Cardiac muscle cell (in vitro differentiated cells and primary cell): ENCODE data around the gene DNAJB13. TPM values are rescaled to one million over a fixed set of nuclear protein-coding genes. Genes with fewer than 3 reads are reported as not detected.

Experiments used
- DNase-seq, 2 donors: peaks; one replicate each; pipeline versions ENCODE4 v3.0.0 to v3.0.0-alpha.2; 2010 to 2017; ENCODE audit warnings: low read depth in 1 of 2, low spot score in 1 of 2
- H3K27ac ChIP-seq: fragments of 200-600 bp; sonication (generic); 2 replicates; pipeline ENCODE4 v1.5.1; 2016
- H3K27me3 ChIP-seq: fragments of 200-600 bp; sonication (generic); 2 replicates; pipeline ENCODE4 v1.6.0; 2016; ENCODE audit warnings: control low read depth
- H3K36me3 ChIP-seq: fragments of 200-600 bp; sonication (generic); 2 replicates; pipeline ENCODE4 v1.5.1; 2016; ENCODE audit warnings: control low read depth
- H3K4me1 ChIP-seq: fragments of 200-600 bp; sonication (generic); 2 replicates; pipeline ENCODE4 v1.8.1; 2017; ENCODE audit warnings: low read depth, mild to moderate bottlenecking, mixed run types
- H3K4me3 ChIP-seq: fragments of 200-600 bp; sonication (generic); 2 replicates; pipeline ENCODE4 v1.5.1; 2016; ENCODE audit warnings: mild to moderate bottlenecking
- H3K9me3 ChIP-seq: fragments of 200-600 bp; sonication (generic); 2 replicates; pipeline ENCODE4 v1.5.1; 2017; ENCODE audit warnings: low read depth, mild to moderate bottlenecking, control low read depth
- polyA plus RNA-seq: library from polyadenylated mRNA; unstranded; fragments of >200 nt; fragmentation: Nextera tagmentation; extraction: Ambion mirVana; gene quantifications from 2 replicates; pipeline ENCODE4 v1.2.1, GENCODE V29; 2016
- total RNA-seq: library from RNA; depleted of rRNA; stranded (reverse); fragments of >200 nt; gene quantifications from 2 replicates; pipeline ENCODE4 v1.2.3, GENCODE V29; 2016
- TF ChIP-seq, protein P1 (sequence below): IDR thresholded peaks from 2 replicates; pipeline ENCODE4 v1.5.1; 2012; ENCODE audit warnings: low read depth, mild to moderate bottlenecking, low read length

DNAJB13 gene
- total and polyA plus RNA-seq, 2 experiments from 2014 or later, result 0.24 TPM; not detected in 1

- Histone ChIP-seq H3K4me3 (no peak overlapping the region), H3K4me1 (no peaks in the 10 kb centered on the region), H3K36me3 (peaks cover 7% of the 10 kb centered on the region), H3K9me3 (no peaks in the 10 kb centered on the region), H3K27me3 (no peaks in the 10 kb centered on the region), H3K27ac (no peak overlapping the region)
- TF ChIP-seq, protein P1, sequence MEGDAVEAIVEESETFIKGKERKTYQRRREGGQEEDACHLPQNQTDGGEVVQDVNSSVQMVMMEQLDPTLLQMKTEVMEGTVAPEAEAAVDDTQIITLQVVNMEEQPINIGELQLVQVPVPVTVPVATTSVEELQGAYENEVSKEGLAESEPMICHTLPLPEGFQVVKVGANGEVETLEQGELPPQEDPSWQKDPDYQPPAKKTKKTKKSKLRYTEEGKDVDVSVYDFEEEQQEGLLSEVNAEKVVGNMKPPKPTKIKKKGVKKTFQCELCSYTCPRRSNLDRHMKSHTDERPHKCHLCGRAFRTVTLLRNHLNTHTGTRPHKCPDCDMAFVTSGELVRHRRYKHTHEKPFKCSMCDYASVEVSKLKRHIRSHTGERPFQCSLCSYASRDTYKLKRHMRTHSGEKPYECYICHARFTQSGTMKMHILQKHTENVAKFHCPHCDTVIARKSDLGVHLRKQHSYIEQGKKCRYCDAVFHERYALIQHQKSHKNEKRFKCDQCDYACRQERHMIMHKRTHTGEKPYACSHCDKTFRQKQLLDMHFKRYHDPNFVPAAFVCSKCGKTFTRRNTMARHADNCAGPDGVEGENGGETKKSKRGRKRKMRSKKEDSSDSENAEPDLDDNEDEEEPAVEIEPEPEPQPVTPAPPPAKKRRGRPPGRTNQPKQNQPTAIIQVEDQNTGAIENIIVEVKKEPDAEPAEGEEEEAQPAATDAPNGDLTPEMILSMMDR, result no peak
- no peak for DNase-seq
These were observed 22.0 kb downstream of the DNAJB13 start for GRCh38 chr11:73972620-73973449.

GRCh38 chr11:73974604-73975478 lies 24.0 kb downstream of the DNAJB13 start:
- no peak for DNase-seq
- TF ChIP-seq, protein P1, result no peak
- Histone ChIP-seq H3K36me3 (peaks cover 7% of the 10 kb centered on the region), H3K4me1 (no peaks in the 10 kb centered on the region), H3K9me3 (no peaks in the 10 kb centered on the region), H3K27me3 (no peaks in the 10 kb centered on the region), H3K27ac (no peak overlapping the region), H3K4me3 (no peak overlapping the region)

GRCh38 chr11:73975479-73975757 lies 24.6 kb downstream of the DNAJB13 start:
- peaks cover 7% of the 10 kb centered on the region for H3K36me3 ChIP-seq
- TF ChIP-seq, protein P1, result no peak
- H3K9me3 ChIP-seq, result no peaks in the 10 kb centered on the region
- H3K4me3 ChIP-seq, result no peak overlapping the region
- DNase-seq, result no peak
- H3K27me3 ChIP-seq, result no peaks in the 10 kb centered on the region
- no peaks in the 10 kb centered on the region for H3K4me1 ChIP-seq
- H3K27ac ChIP-seq, result no peak overlapping the region

GRCh38 chr11:73976451-73977151 lies 25.8 kb downstream of the DNAJB13 start:
- H3K27ac ChIP-seq, result no peak overlapping the region
- peaks cover 7% of the 10 kb centered on the region for H3K36me3 ChIP-seq
- no peaks in the 10 kb centered on the region for H3K9me3 ChIP-seq
- no peaks in the 10 kb centered on the region for H3K4me1 ChIP-seq
- no peak overlapping the region for H3K4me3 ChIP-seq
- TF ChIP-seq, protein P1, result no peak
- DNase-seq, result no peak
- H3K27me3 ChIP-seq, result no peaks in the 10 kb centered on the region

- Histone ChIP-seq H3K9me3 (no peaks in the 10 kb centered on the region), H3K27me3 (no peaks in the 10 kb centered on the region), H3K36me3 (peaks cover 7% of the 10 kb centered on the region), H3K4me3 (no peak overlapping the region), H3K27ac (no peak overlapping the region), H3K4me1 (no peaks in the 10 kb centered on the region)
- TF ChIP-seq, protein P1, result no peak
- DNase-seq, result no peak
These were observed 27.2 kb downstream of the DNAJB13 start for GRCh38 chr11:73977856-73978519.
